Prostate gland (tissue), 2 donors: ENCODE measurements around the gene SET. TPM values are rescaled to one million over a fixed set of nuclear protein-coding genes. Genes with fewer than 3 reads are reported as not detected.
"Not testable (repeated sequence)": the region's sequence is repeated elsewhere in the genome, so short reads cannot be mapped to it uniquely, and the experiment has no call there.

Source experiments
- DNase-seq: peaks from one replicate; pipeline ENCODE4 v3.0.0-alpha.2; 2019; ENCODE audit warnings: low spot score
- H3K27ac ChIP-seq, 2 donors: fragments of 200-600 bp; sonication (generic); 2 replicates each; pipeline ENCODE4 v1.5.1; 2017 to 2019
- H3K27me3 ChIP-seq: fragments of 200-600 bp; sonication (generic); replicated peaks from 2 replicates; pipeline ENCODE4 v1.5.1; 2019; ENCODE audit not compliant: insufficient read depth
- H3K36me3 ChIP-seq, 2 donors: fragments of 200-600 bp; sonication (generic); 1 replicate in 1 of 2; 2 replicates in 1 of 2; pipeline versions ENCODE4 v1.5.1 to v1.8.1; 2017 to 2019
- H3K4me1 ChIP-seq: fragments of 200-600 bp; sonication (generic); replicated peaks from 2 replicates; pipeline ENCODE4 v1.5.1; 2019
- H3K4me3 ChIP-seq, 2 donors: fragments of 200-600 bp; sonication (generic); 2 replicates each; pipeline ENCODE4 v1.5.1; 2017 to 2019
- H3K9me3 ChIP-seq: fragments of 200-600 bp; sonication (generic); 2 replicates; pipeline ENCODE4 v1.5.1; 2017
- POLR2A ChIP-seq: fragments of 450-650 bp; IDR thresholded peaks from one replicate; pipeline ENCODE4 v1.6.1; 2016; ENCODE audit warnings: antibody characterized with exemption, mild to moderate bottlenecking
- POLR2AphosphoS5 ChIP-seq: sonication (generic); formaldehyde crosslinking; IDR thresholded peaks from one replicate; pipeline ENCODE4 v1.6.1; 2017; ENCODE audit warnings: antibody characterized with exemption
- WGBS: methylation state at CpG from one replicate; pipeline ENCODE4 v1.1.5; 2018; 5-methylcytosine and 5-hydroxymethylcytosine counted together
- intact Hi-C: fragments of 100-400 bp; cut with DNase I; formaldehyde crosslinking; loops from one replicate; pipeline ENCODE4 v1.14.2; 2022
- total RNA-seq, 2 donors: library from RNA; depleted of rRNA; stranded (reverse); fragments of >200 nt; gene quantifications; one replicate each; pipeline ENCODE4 v1.1.0, GENCODE V29; 2016
- TF ChIP-seq, protein P1 (sequence below), 4 experiments: fragments of 200-600 bp in 2 of 4; fragments of 450-650 bp in 2 of 4; sonication (generic) in 2 of 4; IDR thresholded peaks; 1 replicate in 3 of 4; 2 replicates in 1 of 4; pipeline ENCODE4 v1.5.1; 2016 to 2019; ENCODE audit warnings: antibody characterized with exemption in 4 of 4, mild to moderate bottlenecking in 2 of 4, moderate library complexity in 2 of 4

SET gene
- total RNA-seq, 2 donors from 2014 or later: 138 to 150 TPM

DNA sequence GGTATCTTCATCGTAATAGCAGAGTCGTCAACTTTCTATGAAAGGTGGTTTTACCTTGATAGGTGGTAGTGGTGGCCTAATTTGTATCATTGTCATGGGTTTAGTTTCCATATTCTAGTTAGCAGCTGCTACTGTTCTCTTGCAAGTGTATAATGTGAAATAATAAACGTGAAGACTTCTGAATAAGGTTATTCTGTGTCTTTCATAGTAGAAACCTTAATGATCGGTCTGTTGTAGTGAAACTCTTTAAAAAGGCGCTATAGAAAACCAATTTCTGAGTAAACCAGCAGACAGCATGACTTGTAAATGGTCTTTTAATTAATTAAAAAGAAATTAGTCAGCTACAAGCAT, 1.6 kb downstream of the SET start:
- TF ChIP-seq POLR2A: no peak
- TF ChIP-seq, protein P1, sequence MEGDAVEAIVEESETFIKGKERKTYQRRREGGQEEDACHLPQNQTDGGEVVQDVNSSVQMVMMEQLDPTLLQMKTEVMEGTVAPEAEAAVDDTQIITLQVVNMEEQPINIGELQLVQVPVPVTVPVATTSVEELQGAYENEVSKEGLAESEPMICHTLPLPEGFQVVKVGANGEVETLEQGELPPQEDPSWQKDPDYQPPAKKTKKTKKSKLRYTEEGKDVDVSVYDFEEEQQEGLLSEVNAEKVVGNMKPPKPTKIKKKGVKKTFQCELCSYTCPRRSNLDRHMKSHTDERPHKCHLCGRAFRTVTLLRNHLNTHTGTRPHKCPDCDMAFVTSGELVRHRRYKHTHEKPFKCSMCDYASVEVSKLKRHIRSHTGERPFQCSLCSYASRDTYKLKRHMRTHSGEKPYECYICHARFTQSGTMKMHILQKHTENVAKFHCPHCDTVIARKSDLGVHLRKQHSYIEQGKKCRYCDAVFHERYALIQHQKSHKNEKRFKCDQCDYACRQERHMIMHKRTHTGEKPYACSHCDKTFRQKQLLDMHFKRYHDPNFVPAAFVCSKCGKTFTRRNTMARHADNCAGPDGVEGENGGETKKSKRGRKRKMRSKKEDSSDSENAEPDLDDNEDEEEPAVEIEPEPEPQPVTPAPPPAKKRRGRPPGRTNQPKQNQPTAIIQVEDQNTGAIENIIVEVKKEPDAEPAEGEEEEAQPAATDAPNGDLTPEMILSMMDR (IDR thresholded peaks at IDR 0.05): no peak
- peak overlapping the region; percentile 66 to 76 for H3K27ac ChIP-seq

DNA sequence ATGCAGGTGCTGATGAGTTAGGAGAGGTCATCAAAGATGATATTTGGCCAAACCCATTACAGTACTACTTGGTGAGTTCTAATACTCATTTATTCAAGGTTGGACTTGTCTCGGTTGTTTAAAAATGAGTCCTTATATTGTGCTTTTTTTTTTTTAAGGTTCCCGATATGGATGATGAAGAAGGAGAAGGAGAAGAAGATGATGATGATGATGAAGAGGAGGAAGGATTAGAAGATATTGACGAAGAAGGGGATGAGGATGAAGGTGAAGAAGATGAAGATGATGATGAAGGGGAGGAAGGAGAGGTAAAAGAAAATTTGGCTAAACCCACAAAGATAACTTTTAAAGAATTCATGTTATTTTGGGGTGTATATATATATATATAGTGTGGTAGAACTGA, 4.7 kb downstream of the SET start:
- H3K4me3 ChIP-seq, intact Hi-C loops, H3K9me3 ChIP-seq, H3K27me3 ChIP-seq, DNase-seq, H3K27ac ChIP-seq, H3K36me3 ChIP-seq, H3K4me1 ChIP-seq: not testable (repeated sequence)
- WGBS: 86% methylated on average over 3 of the region's 3 CpGs

More for the DNA sequence above, 1.6 kb downstream of the SET start:
- 7% methylated on average over 5 of the region's 5 CpGs for WGBS
- H3K4me3 ChIP-seq: peak overlapping the region; percentile 90 to 100
- no peaks in the 10 kb centered on the region for H3K27me3 ChIP-seq
- no peaks in the 10 kb centered on the region for H3K9me3 ChIP-seq
- intact Hi-C loops: no loop called here
- no peak for DNase-seq
- H3K4me1 ChIP-seq: peaks cover under 1% of the 10 kb centered on the region
- peaks cover 0 to 4% of the 10 kb centered on the region in 2 donors for H3K36me3 ChIP-seq

DNA sequence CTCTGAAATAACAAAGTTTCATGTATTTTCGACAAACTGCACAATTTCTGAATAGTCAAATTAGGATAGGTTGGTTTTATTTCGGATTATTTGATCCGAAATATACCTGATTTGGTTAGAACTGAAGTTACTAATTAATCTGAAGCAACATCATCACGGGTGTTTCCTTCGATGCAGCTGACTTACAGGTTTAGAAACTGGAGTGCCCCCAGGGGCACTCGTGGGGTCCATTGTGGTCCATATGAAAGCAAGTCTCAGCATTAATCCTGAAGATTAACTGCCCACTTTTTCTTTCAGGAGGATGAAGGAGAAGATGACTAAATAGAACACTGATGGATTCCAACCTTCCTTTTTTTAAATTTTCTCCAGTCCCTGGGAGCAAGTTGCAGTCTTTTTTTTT, 5.3 kb downstream of the SET start:
- no peaks in the 10 kb centered on the region for H3K4me1 ChIP-seq
- H3K27ac ChIP-seq: no peak overlapping the region
- no peaks in the 10 kb centered on the region for H3K9me3 ChIP-seq
- TF ChIP-seq, protein P1 (IDR thresholded peaks at IDR 0.05): no peak
- TF ChIP-seq POLR2A: no peak
- no peak for TF ChIP-seq POLR2AphosphoS5
- no peak for DNase-seq
- no peaks in the 10 kb centered on the region for H3K27me3 ChIP-seq
- H3K4me3 ChIP-seq: no peak overlapping the region
- 74% methylated on average over 6 of the region's 6 CpGs for WGBS
- intact Hi-C loops: no loop called here
- H3K36me3 ChIP-seq: peaks cover 0 to 4% of the 10 kb centered on the region in 2 donors

DNA sequence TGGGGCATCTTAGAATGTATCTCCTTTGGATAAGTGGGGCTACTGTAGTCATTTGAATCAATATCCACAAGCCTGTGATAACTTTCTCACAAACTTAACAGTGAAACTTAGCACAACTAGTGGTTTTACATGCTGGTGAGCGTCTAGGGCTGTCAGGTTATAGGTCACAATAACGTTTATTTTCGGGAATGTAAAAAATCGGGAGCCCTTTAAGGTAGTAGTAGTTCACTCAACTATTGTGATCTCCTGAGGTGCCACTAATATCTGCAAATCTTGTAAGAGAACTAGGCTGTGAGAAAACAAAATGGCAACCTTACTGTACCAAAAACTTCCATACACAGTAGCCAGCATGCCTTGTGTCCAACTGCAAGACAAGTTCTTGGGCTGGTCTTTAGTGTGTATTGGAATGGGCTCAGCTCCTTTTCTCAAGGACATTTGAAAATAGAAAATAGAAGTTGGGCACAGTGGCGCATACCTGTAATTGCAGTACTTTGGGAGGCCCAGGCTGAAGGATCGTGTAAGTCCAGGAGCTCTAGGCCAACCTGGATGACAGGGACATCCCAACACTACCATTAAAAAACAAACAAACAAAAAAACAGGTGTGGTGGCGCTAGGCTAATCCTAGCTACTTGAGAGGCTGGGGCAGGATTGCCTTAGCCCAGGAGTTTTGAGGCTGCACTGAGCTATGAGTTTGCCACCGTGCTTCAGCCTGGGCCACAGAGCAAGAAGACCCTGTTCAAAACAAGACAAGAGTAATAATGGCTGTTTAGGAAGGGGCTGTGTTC, 8.1 kb downstream of the SET start:
- intact Hi-C loops: no loop called here
- Histone ChIP-seq H3K4me1 (no peaks in the 10 kb centered on the region), H3K36me3 (peaks cover 0 to 4% of the 10 kb centered on the region in 2 donors), H3K9me3 (no peaks in the 10 kb centered on the region), H3K27me3 (no peaks in the 10 kb centered on the region), H3K27ac (no peak overlapping the region), H3K4me3 (no peak overlapping the region)
- TF ChIP-seq POLR2AphosphoS5: no peak
- TF ChIP-seq POLR2A: no peak
- TF ChIP-seq, protein P1 (IDR thresholded peaks at IDR 0.05): no peak
- DNase-seq: no peak
- 75% methylated on average over 8 of the region's 8 CpGs for WGBS

DNA sequence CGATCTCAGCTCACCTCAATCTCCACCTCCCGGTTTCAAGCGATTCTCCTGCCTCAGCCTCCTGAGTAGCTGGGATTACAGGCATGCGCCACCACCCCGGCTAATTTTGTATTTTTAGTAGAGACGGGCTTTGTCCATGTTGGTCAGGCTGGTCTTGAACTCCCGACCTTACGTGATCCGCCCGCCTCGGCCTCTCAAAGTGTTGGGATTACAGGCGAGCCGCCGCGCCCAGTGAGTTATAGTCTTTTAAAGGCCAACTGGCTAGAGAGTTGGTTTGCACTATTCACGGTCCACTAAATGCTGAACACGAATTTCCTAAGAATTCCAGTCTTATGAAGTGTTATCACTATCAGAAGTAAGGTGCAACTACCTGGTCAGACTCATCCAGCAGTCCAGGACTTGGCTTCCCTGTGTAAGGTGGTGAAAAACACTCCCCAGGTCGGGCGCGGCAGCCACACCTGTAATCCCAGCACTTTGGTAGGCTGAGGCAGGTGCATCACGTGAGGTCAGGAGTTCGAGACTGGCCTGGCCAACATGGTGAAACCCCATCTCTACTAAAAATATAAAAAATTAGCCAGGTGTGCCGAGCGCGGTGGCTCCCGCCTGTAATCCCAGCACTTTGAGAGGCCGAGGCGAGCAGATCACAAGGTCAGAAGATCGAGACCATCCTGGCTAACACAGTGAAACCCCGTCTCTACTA, 10.2 kb downstream of the SET start:
- H3K27me3 ChIP-seq, H3K9me3 ChIP-seq, intact Hi-C loops, H3K27ac ChIP-seq, H3K4me3 ChIP-seq, DNase-seq, H3K4me1 ChIP-seq, H3K36me3 ChIP-seq: not testable (repeated sequence)
- 93% methylated on average over 30 of the region's 30 CpGs for WGBS
